HG03064 (cell line): Measurements from ENCODE around the gene LHPP.
"Not testable (repeated sequence)": the region's sequence is repeated elsewhere in the genome, so short reads cannot be mapped to it uniquely, and the experiment has no call there.

Experiments used
- ATAC-seq: cut with Tn5 transposase; IDR thresholded peaks from one replicate; pipeline ENCODE4 v1.9.1; 2021; ENCODE audit warnings: low read depth; ENCODE audit not compliant: unreplicated experiment

Gene LHPP

GRCh38 chr10:124601016-124601415, 139.4 kb downstream of the LHPP start:
- ATAC-seq, result no peak

- no peak for ATAC-seq
These were observed 140.0 kb downstream of the LHPP start for GRCh38 chr10:124601431-124602120.

- no peak for ATAC-seq
These were observed 140.5 kb downstream of the LHPP start for GRCh38 chr10:124602121-124602561.

DNA sequence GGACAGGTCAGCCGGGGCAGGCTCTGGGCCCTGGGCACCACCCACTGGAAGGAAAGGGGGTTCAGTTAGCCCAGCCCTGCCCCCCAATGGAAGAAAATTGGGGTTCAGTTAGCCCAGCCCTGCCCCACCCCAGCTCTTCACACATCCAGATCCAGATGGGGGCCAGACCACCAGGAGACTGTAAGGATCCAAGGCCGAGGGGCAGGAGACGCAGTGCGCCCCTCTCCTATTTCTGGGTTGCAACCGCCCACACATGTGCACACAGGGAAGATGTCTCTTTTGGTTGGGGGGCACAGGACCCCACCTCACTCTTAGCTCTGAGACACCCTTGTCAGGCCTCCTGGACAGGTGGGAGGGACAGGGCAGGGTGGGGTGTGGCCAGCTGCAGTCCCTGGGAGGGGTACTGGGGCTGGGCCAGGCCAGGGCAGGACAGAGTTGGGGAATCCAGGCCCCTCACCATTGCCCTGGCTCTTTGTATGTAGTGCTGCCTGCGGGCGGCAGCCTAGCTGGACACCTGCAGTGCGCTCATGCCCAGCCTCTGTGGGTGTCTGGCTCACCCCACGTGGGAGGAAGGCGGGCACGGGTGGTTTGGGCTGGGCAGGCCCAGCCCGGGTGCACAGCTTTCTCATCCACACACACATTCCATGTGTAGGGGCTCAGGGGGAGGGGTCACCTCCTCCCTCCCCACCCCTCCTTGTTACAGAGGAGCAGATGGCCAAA, 141.2 kb downstream of the LHPP start:
- ATAC-seq, result no peak

DNA sequence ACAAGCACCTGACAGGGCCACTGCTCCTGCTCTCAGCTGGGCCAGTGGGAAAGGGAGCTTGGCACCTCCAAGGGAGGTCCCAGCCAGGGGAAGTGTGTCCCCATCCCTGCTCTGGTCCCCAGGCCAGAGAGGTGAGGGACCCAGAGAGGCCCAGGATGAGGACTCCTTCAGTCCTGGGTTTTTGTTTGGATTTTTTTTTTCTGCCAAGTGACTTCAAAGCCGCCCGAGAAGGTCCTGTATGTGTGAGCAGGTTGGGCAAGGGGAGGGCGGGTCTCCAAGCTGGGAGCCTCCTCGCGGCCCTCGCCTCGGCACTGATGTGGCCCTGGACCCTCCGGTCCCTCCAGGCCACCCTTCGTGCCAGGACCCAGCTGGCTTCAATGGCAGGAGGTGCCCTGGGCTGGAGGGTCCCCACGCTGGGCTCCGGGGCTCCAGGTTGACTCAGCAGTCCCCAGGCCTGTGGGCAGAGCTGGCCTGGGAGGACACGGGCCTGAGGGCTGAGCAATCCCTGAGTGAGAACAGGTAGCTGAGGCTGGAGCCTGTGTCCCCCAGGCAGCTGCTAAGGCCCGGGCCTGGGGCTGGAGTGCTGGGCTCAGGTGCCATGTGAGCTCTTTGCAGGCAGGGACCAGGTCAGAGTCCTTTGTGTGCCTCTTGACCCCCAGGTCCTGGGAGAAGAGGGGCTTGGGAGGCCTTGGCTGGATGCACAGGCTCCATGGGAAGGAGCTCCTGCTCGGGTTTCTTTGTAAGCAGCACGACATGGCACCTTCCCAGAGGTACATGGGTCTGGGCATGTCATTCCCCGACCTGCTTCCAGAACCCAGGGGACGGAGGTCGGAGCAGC, 142.0 kb downstream of the LHPP start:
- ATAC-seq, result no peak

GRCh38 chr10:124604214-124605000, 142.8 kb downstream of the LHPP start:
- no peak for ATAC-seq

- no peak for ATAC-seq
These were observed 143.4 kb downstream of the LHPP start for GRCh38 chr10:124605001-124605370.

DNA sequence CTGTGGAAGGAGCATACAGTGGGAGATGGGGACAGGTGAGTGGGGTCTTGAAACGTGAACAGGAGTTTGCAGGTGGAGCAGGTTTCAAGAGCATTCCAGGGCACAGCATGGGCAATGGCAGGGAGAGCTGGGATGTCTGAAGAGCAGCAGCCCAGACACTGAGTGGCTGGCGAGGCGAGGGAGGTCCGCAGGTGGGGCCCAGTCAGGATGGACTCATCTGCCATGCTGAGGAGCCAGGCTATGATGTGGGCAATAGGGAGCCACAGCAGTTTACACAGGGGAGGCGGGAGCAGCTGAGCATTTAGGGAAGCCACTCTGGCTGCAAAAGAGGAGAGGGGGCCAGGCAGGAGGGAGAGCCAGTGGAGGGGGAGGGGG, 143.8 kb downstream of the LHPP start:
- no peak for ATAC-seq

GRCh38 chr10:124605856-124606812, 144.5 kb downstream of the LHPP start:
- no peak for ATAC-seq

DNA sequence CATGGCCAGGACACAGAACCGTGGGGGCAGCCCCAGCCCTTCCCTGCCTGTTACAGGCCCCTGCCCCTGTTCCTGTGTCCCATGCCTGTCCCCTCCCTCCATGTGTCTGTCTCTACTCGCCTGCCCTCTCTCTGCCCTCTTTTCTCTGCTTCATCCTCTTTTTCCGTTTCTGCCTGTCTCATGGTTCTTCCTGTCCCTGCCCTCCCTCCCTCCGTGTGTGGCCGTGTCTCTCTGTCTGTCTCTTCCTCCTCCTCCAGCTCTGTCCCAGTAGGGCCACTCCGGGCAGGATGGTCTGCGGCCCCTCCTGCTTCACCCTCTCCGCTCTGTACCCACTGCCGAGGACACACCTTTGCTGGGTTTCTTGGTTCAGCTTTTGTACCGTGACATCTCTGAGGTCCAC, 145.2 kb downstream of the LHPP start:
- ATAC-seq, result no peak

DNA sequence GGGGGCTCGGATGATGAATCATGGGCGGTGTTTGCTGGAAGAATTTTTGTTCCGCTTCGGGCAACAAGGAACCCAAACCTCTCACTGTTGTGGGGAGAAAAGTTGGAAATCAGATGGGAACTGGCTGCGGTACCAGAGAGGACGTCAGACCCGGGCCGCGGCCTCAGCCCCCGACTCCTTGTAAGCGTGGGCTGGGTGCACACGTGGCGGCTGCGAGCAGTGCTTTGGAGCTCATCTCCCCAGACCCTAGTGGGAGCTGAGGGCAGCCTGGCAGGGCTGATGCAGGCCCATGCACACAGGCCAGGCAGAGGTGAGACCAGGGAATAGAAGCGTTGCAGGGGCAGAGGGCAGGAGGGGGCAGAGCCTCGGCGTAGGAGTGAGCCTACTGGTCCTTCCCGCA, 146.1 kb downstream of the LHPP start:
- ATAC-seq, result no peak

DNA sequence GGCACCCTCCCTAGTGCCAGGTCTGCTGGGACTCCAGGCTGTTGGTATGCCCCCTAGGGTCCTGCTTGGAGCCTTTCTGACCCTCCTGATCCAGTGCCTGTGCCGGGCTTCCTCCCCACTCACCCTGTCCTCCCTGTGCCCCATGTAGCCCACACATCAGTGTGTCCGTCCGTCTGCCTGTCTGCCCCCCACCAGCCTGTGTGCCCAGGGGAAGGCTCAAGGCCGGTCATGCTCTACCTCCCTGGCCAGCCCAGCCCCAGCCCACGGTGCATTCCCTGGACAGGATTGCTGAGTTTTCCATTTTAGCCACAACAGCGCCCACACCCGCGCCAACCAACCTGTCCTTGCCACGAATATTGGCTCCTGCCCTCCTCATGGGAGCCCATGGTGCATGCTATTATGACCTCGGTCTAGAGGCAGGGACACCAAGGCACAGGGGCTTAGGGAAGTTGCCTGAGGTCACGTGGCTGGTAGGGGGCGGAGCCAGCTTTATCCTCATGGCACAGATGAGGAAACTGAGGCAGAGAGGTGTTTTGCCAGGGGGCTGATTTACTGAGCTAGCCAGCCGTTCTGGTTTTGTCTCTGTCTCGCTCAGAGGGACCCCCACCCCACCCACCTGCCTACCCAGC, 146.6 kb downstream of the LHPP start:
- ATAC-seq, result no peak

- no peak for ATAC-seq
These were observed 148.1 kb downstream of the LHPP start for GRCh38 chr10:124609698-124610097.

- not testable (repeated sequence) for ATAC-seq
These were observed 148.6 kb downstream of the LHPP start for GRCh38 chr10:124610186-124610585.

- ATAC-seq, result not testable (repeated sequence)
These were observed 149.2 kb downstream of the LHPP start for GRCh38 chr10:124610851-124611250.

GRCh38 chr10:124611738-124612137, 150.1 kb downstream of the LHPP start:
- no peak for ATAC-seq

- ATAC-seq, result no peak
These were observed 151.2 kb downstream of the LHPP start for GRCh38 chr10:124612611-124613498.

DNA sequence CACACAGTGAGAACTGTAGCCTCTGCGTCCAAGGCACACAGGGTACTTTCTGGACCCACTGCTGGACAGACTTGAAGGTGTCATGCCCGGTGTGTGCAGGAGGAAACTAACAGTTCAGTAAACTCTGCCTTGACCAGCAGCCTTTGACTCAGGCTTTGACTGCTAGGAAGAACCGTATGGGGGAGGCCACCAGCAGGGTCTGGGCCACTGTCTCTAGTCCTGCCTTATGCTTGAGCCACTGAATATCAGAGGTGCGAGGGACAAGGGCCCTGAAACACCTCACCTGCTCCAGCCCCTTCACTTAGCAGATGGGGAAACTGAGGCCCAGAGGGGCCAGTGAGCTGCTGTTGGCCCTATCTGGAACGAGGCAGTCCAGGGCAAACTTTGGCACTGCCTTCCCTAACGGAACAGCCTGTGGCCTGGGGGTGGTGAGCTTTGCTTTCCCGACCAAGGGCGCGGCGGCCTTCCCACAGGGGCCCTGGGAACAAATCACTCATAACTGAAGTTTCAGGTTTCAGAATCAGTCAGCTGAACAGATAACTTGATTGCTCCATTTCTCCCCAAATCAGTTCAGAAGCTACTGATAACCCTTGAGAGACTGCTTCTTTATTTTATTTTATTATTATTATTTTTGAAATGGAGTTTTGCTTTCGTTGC, 152.5 kb downstream of the LHPP start:
- no peak for ATAC-seq
